Fibroblast of lung (primary cell): ENCODE measurements around the gene ANO7. TPM values are rescaled to one million over a fixed set of nuclear protein-coding genes. Genes with fewer than 3 reads are reported as not detected.

Experiments used
- DNase-seq, 2 donors: peaks; one replicate each; pipeline versions ENCODE4 v3.0.0 to v3.0.0-alpha.2; 2010; ENCODE audit warnings: low read depth in 2 of 2
- H2AFZ ChIP-seq: 2 replicates; pipeline ENCODE4 v1.5.1; 2012; ENCODE audit warnings: low read length, control low read depth, inconsistent platforms
- H3K27ac ChIP-seq: 2 replicates; pipeline ENCODE4 v1.5.1; 2011; ENCODE audit warnings: low read length, control low read depth; ENCODE audit not compliant: insufficient read depth
- H3K27me3 ChIP-seq: 2 replicates; pipeline ENCODE4 v1.5.1; 2011; ENCODE audit warnings: mild to moderate bottlenecking, low read length; ENCODE audit not compliant: control insufficient read depth, insufficient read depth
- H3K36me3 ChIP-seq: 2 replicates; pipeline ENCODE4 v1.5.1; 2011; ENCODE audit warnings: low read length; ENCODE audit not compliant: control insufficient read depth, insufficient read depth
- H3K4me1 ChIP-seq: 2 replicates; pipeline ENCODE4 v1.5.1; 2011; ENCODE audit warnings: low read length; ENCODE audit not compliant: control insufficient read depth, insufficient read depth; ENCODE audit errors: extremely low read depth
- H3K4me2 ChIP-seq: 2 replicates; pipeline ENCODE4 v1.5.1; 2011; ENCODE audit warnings: low read length, control low read depth; ENCODE audit not compliant: insufficient read depth; ENCODE audit errors: extremely low read depth
- H3K4me3 ChIP-seq, 4 experiments: fragments of 200-600 bp in 1 of 4; sonication (generic) in 1 of 4; replicated peaks in 1 of 4; 2 replicates each; pipeline ENCODE4 v1.5.1; 2011 to 2016; ENCODE audit warnings: low read length in 4 of 4, low read depth in 3 of 4, mild to moderate bottlenecking in 3 of 4, control low read depth in 2 of 4, inconsistent platforms in 1 of 4, mixed read lengths in 1 of 4; ENCODE audit not compliant: insufficient read depth in 1 of 4; ENCODE audit errors: control extremely low read depth in 1 of 4
- H3K79me2 ChIP-seq: 2 replicates; pipeline ENCODE4 v1.5.1; 2012; ENCODE audit warnings: mild to moderate bottlenecking, low read length, inconsistent platforms; ENCODE audit not compliant: control insufficient read depth, insufficient read depth
- H3K9ac ChIP-seq: 2 replicates; pipeline ENCODE4 v1.5.1; 2011; ENCODE audit warnings: mild to moderate bottlenecking, low read length, control low read depth; ENCODE audit not compliant: insufficient read depth
- H3K9me3 ChIP-seq: 2 replicates; pipeline ENCODE4 v1.5.1; 2012; ENCODE audit warnings: low read depth, low read length; ENCODE audit not compliant: control insufficient read depth, insufficient read depth
- H4K20me1 ChIP-seq: 2 replicates; pipeline ENCODE4 v1.5.1; 2011; ENCODE audit warnings: low read length; ENCODE audit not compliant: control insufficient read depth, insufficient read depth; ENCODE audit errors: extremely low read depth
- EZH2 ChIP-seq: IDR thresholded peaks from 2 replicates; pipeline ENCODE4 v1.5.1; 2012; ENCODE audit warnings: low read length, control low read depth, mild to moderate bottlenecking; ENCODE audit errors: missing control alignments
- polyA plus RNA-seq, 2 donors: library from polyadenylated mRNA; depleted of rRNA in 1 of 2; stranded (reverse) in 1 of 2; unstranded in 1 of 2; fragments of >200 nt; gene quantifications; 2 replicates each; pipeline ENCODE4 v1.2.1, GENCODE V29; 2011 to 2012; ENCODE audit warnings: missing spikeins in 1 of 2
- total RNA-seq: library from RNA; depleted of rRNA; stranded (reverse); fragments of >200 nt; gene quantifications from 2 replicates; pipeline ENCODE4 v1.2.1, GENCODE V29; 2014
- TF ChIP-seq, protein P1 (sequence below), 2 donors: IDR thresholded peaks in 1 of 2; conservative IDR thresholded peaks in 1 of 2; 1 replicate in 1 of 2; 2 replicates in 1 of 2; pipeline ENCODE4 v1.5.1; 2011 to 2012; ENCODE audit warnings: low read length in 2 of 2, control low read depth in 1 of 2, inconsistent platforms in 1 of 2, low read depth in 1 of 2, mild to moderate bottlenecking in 1 of 2

Gene ANO7
- total and polyA plus RNA-seq, 2 donors (not counting 1 experiment from before 2014, with no cell fraction given): 0.50 TPM

DNA sequence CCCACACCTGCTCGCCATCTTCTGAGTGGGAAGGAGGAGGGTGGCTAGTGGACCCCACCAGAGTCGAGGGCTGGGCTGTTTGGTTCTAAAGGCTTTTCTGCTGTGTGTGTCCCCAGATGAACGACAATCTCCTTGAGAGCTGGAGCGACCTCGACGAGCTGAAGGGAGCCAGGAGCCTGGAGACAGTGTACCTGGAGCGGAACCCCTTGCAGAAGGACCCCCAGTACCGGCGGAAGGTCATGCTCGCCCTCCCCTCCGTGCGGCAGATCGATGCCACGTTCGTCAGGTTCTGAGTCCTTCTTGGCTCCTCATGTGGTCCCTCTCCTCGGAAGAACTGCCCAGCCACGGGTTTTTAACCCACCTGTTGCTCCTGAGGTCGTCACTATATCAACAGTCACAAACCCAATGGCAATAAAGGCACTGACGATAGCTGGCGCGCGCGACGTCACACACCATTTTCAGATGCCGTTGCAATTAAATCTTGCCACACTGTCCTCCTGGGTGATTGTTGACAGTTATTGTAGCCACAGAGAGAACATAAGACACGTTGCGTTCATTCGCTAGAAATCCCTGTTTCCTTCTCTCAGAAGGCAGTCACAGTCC, 5.8 kb upstream of the ANO7 start:
- Histone ChIP-seq H3K27me3 (no peaks in the 10 kb centered on the region), H3K4me1 (no peaks in the 10 kb centered on the region), H3K9ac (no peak overlapping the region), H3K4me2 (no peak overlapping the region), H3K4me3 (no peak overlapping the region), H4K20me1 (no peaks in the 10 kb centered on the region), H2AFZ (no peak overlapping the region), H3K79me2 (no peaks in the 10 kb centered on the region), H3K9me3 (no peaks in the 10 kb centered on the region), H3K36me3 (peaks cover 6% of the 10 kb centered on the region), H3K27ac (no peak overlapping the region)
- DNase-seq: no peak
- TF ChIP-seq, protein P1, sequence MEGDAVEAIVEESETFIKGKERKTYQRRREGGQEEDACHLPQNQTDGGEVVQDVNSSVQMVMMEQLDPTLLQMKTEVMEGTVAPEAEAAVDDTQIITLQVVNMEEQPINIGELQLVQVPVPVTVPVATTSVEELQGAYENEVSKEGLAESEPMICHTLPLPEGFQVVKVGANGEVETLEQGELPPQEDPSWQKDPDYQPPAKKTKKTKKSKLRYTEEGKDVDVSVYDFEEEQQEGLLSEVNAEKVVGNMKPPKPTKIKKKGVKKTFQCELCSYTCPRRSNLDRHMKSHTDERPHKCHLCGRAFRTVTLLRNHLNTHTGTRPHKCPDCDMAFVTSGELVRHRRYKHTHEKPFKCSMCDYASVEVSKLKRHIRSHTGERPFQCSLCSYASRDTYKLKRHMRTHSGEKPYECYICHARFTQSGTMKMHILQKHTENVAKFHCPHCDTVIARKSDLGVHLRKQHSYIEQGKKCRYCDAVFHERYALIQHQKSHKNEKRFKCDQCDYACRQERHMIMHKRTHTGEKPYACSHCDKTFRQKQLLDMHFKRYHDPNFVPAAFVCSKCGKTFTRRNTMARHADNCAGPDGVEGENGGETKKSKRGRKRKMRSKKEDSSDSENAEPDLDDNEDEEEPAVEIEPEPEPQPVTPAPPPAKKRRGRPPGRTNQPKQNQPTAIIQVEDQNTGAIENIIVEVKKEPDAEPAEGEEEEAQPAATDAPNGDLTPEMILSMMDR (conservative IDR thresholded peaks at IDR 0.05 in 1 of 2, IDR thresholded peaks at IDR 0.05 in 1 of 2; ENCODE audit: low read depth in 1 of 2, low read length in 2 of 2): no peak
- no peak for TF ChIP-seq EZH2

DNA sequence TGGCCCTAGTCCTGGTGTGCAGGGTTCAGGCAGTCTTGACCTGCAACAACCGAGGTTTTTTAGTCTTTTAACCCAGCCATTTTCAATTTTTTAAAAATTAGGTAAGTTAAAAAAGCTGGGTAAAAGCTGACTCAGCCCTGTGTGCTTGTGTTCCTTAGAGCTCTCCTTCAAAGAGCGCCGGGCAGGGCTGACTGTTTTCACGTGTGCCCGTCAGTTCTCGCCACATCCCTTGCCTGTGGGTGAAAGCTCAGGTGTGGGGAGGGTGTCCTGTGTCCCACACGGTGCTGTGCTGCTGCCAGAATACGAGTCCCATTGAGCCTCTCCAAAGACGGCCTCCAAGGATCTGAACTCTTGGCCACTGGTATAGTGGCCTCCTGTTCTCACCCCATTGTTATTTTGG, 5.3 kb upstream of the ANO7 start:
- Histone ChIP-seq H3K9me3 (no peaks in the 10 kb centered on the region), H3K4me2 (no peak overlapping the region), H3K4me1 (no peaks in the 10 kb centered on the region), H3K79me2 (no peaks in the 10 kb centered on the region), H2AFZ (no peak overlapping the region), H3K36me3 (peaks cover 6% of the 10 kb centered on the region), H3K4me3 (no peak overlapping the region), H3K27ac (no peak overlapping the region), H3K9ac (no peak overlapping the region), H4K20me1 (no peaks in the 10 kb centered on the region), H3K27me3 (no peaks in the 10 kb centered on the region)
- TF ChIP-seq EZH2: no peak
- TF ChIP-seq, protein P1 (conservative IDR thresholded peaks at IDR 0.05 in 1 of 2, IDR thresholded peaks at IDR 0.05 in 1 of 2; ENCODE audit: low read depth in 1 of 2, low read length in 2 of 2): no peak
- DNase-seq: no peak

DNA sequence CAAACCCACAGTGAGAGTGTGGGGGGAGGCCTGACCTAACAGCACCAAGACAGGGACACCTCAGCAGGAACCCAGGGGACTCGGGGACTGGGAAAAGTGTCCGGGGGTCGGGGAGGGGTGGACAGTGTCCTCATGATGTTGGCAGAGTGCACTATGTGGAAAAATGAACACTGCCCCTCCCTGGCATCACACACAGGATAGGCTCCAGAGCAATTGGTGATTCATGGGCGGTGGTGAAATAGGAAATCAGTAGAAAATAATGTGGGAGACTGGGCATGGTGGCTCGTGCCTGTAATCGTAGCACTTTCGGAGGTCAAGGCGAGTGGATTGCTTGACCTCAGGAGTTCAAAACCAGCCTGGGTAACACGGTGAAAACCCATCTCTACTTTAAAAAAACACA, 3.6 kb upstream of the ANO7 start:
- no peak overlapping the region for H3K27ac ChIP-seq
- peaks cover 6% of the 10 kb centered on the region for H3K36me3 ChIP-seq
- H3K9me3 ChIP-seq: no peaks in the 10 kb centered on the region
- no peak overlapping the region for H3K9ac ChIP-seq
- H3K4me2 ChIP-seq: no peak overlapping the region
- DNase-seq: no peak
- H3K79me2 ChIP-seq: no peaks in the 10 kb centered on the region
- no peaks in the 10 kb centered on the region for H3K27me3 ChIP-seq
- H3K4me1 ChIP-seq: no peaks in the 10 kb centered on the region
- H4K20me1 ChIP-seq: no peaks in the 10 kb centered on the region
- no peak overlapping the region for H2AFZ ChIP-seq
- no peak for TF ChIP-seq EZH2
- TF ChIP-seq, protein P1 (conservative IDR thresholded peaks at IDR 0.05 in 1 of 2, IDR thresholded peaks at IDR 0.05 in 1 of 2; ENCODE audit: low read depth in 1 of 2, low read length in 2 of 2): no peak
- no peak overlapping the region for H3K4me3 ChIP-seq
